HepG2 (cell line): ENCODE measurements around the gene ING5. TPM values are rescaled to one million over a fixed set of nuclear protein-coding genes. Genes with fewer than 3 reads are reported as not detected.

ENCODE experiments used
- CEBPB ChIP-seq: IDR thresholded peaks from 2 replicates; pipeline ENCODE4 v1.6.1; 2011; ENCODE audit warnings: low read depth, low read length, improper control_type of control experiment, borderline replicate concordance
- E2F2 ChIP-seq: sonication (generic); formaldehyde crosslinking; IDR thresholded peaks from 2 replicates; pipeline ENCODE4 v1.4.0; 2020; ENCODE audit warnings: missing genetic modification reagents, borderline replicate concordance
- HMGA1 ChIP-seq: sonication (generic); formaldehyde crosslinking; conservative IDR thresholded peaks from 2 replicates; pipeline ENCODE4 v1.4.0; 2020; ENCODE audit warnings: missing genetic modification reagents
- ISL2 ChIP-seq: sonication (generic); formaldehyde crosslinking; IDR thresholded peaks from 2 replicates; pipeline ENCODE4 v1.5.0; 2020; ENCODE audit warnings: missing genetic modification reagents
- KDM2A ChIP-seq: sonication (generic); formaldehyde crosslinking; IDR thresholded peaks from 2 replicates; pipeline ENCODE4 v1.4.0; 2020; ENCODE audit warnings: low read depth, missing genetic modification reagents, borderline replicate concordance
- MAX ChIP-seq: IDR thresholded peaks from 2 replicates; pipeline ENCODE4 v1.6.1; 2012; ENCODE audit warnings: inconsistent platforms
- MAZ ChIP-seq, 2 experiments: sonication (generic) in 1 of 2; formaldehyde crosslinking in 1 of 2; IDR thresholded peaks; 2 replicates each; pipeline versions ENCODE4 v1.5.0 to v1.6.1; 2012 to 2020; ENCODE audit warnings: low read depth in 2 of 2, mild to moderate bottlenecking in 2 of 2, borderline replicate concordance in 1 of 2, improper control_type of control experiment in 1 of 2, low read length in 1 of 2, missing genetic modification reagents in 1 of 2, moderate library complexity in 1 of 2
- NFAT5 ChIP-seq: sonication (generic); formaldehyde crosslinking; IDR thresholded peaks from 2 replicates; pipeline ENCODE4 v1.4.0; 2020; ENCODE audit warnings: missing genetic modification reagents
- NFIB ChIP-seq: sonication (generic); formaldehyde crosslinking; IDR thresholded peaks from 2 replicates; pipeline ENCODE4 v1.9.0; 2021; ENCODE audit warnings: missing genetic modification reagents, mild to moderate bottlenecking, borderline replicate concordance
- RFX3 ChIP-seq: IDR thresholded peaks from 2 replicates; pipeline ENCODE4 v1.6.1; 2016; ENCODE audit warnings: missing biosample characterization, missing genetic modification reagents
- RNF2 ChIP-seq: fragments of 450-650 bp; conservative IDR thresholded peaks from 2 replicates; pipeline ENCODE4 v1.6.1; 2016; ENCODE audit warnings: low read depth
- RXRB ChIP-seq: IDR thresholded peaks from 2 replicates; pipeline ENCODE4 v1.6.1; 2016; ENCODE audit warnings: borderline replicate concordance, missing genetic modification reagents, missing compliant biosample characterization
- SMAD1 ChIP-seq: sonication (generic); formaldehyde crosslinking; IDR thresholded peaks from 2 replicates; pipeline ENCODE4 v1.4.0; 2020; ENCODE audit warnings: missing genetic modification reagents, low read depth, mild to moderate bottlenecking, borderline replicate concordance
- TARDBP ChIP-seq: sonication (generic); formaldehyde crosslinking; IDR thresholded peaks from 2 replicates; pipeline ENCODE4 v1.8.0; 2022; ENCODE audit warnings: mild to moderate bottlenecking, missing genetic modification reagents
- ZBTB33 ChIP-seq: sonication (generic); formaldehyde crosslinking; IDR thresholded peaks from 2 replicates; pipeline ENCODE4 v1.4.0; 2020; ENCODE audit warnings: missing genetic modification reagents
- ZEB1 ChIP-seq: IDR thresholded peaks from 2 replicates; pipeline ENCODE4 v1.6.1; 2012; ENCODE audit warnings: mild to moderate bottlenecking, low read depth, inconsistent platforms; ENCODE audit not compliant: insufficient replicate concordance
- ZNF251 ChIP-seq: sonication (generic); formaldehyde crosslinking; IDR thresholded peaks from 2 replicates; pipeline ENCODE4 v1.9.0; 2021; ENCODE audit warnings: mild to moderate bottlenecking, missing genetic modification reagents
- ZSCAN22 ChIP-seq: sonication (generic); formaldehyde crosslinking; IDR thresholded peaks from 2 replicates; pipeline ENCODE4 v1.4.0; 2020; ENCODE audit warnings: mild to moderate bottlenecking, missing genetic modification reagents
- polyA plus RNA-seq, 8 experiments: library from polyadenylated mRNA; depleted of rRNA in 3 of 8; stranded (reverse) in 7 of 8; unstranded in 1 of 8; fragments of >200 nt; fragmentation: Illumina TruSeq in 4 of 8; extraction: Trizol in 4 of 8; gene quantifications; 2 replicates each; pipeline versions ENCODE4 v1.2.1 to v1.2.3, GENCODE V29; 2011 to 2016; ENCODE audit warnings: low read depth in 4 of 8, missing spikeins in 1 of 8, mixed read lengths in 1 of 8; ENCODE audit not compliant: insufficient read depth in 1 of 8
- total RNA-seq, 5 experiments: library from RNA; depleted of rRNA; stranded (reverse); fragments of >200 nt; fragmentation: Illumina TruSeq; extraction: Trizol; gene quantifications; 2 replicates each; pipeline ENCODE4 v1.2.3, GENCODE V29; 2016; ENCODE audit warnings: low read depth in 1 of 5
- TF ChIP-seq, protein P1 (sequence below): sonication (generic); formaldehyde crosslinking; IDR thresholded peaks from 2 replicates; pipeline ENCODE4 v1.8.0; 2022; ENCODE audit warnings: mild to moderate bottlenecking, missing genetic modification reagents; ENCODE audit not compliant: insufficient replicate concordance

The ING5 gene
- total and polyA plus RNA-seq, 2 of the 13 experiments (the other 11 are each of a cell fraction or from before 2014, with no cell fraction given) = 61.9 to 71.9 TPM

DNA sequence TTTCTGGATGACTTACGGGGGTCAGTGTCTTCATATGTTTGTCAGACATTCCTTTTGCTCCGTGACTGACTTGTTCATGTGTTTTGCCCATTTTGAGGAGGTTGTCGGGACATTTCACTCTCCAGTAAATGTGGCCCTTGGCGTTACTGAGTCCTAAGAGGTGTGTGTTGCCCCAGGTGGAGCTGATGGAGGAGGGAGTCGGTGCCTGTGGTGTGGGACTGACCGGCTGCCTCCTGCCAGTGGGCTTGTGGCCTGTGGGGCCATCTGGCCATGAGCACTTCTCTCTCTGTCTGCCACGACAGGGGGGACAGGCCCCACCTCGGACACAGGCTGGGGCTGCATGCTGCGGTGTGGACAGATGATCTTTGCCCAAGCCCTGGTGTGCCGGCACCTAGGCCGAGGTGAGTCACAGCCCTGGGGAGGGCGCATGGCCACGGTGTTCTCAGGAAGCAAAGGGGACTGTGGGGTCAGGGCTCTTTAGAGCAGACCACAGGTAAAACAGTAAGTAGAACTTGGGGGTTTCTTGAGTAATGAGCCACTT is 48.6 kb upstream of the ING5 start (continued):
- TF ChIP-seq, protein P1, sequence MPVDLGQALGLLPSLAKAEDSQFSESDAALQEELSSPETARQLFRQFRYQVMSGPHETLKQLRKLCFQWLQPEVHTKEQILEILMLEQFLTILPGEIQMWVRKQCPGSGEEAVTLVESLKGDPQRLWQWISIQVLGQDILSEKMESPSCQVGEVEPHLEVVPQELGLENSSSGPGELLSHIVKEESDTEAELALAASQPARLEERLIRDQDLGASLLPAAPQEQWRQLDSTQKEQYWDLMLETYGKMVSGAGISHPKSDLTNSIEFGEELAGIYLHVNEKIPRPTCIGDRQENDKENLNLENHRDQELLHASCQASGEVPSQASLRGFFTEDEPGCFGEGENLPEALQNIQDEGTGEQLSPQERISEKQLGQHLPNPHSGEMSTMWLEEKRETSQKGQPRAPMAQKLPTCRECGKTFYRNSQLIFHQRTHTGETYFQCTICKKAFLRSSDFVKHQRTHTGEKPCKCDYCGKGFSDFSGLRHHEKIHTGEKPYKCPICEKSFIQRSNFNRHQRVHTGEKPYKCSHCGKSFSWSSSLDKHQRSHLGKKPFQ (CRISPR knock-in tag) = peak; percentile 40
- TF ChIP-seq SMAD1 (CRISPR knock-in tag) = no peak
- no peak for TF ChIP-seq HMGA1 (CRISPR knock-in tag)
- TF ChIP-seq ZBTB33 = peak; percentile 66; the same call in 1 of the 2 replicates
- peak; percentile 32; the same call in 1 of the 2 replicates for TF ChIP-seq CEBPB
- TF ChIP-seq KDM2A (CRISPR knock-in tag) = peak; percentile 76; the same call in 1 of the 2 replicates
- TF ChIP-seq NFIB = no peak
- no peak for TF ChIP-seq ZSCAN22 (CRISPR knock-in tag)
- TF ChIP-seq ZNF251 (CRISPR knock-in tag) = no peak
- no peak for TF ChIP-seq RNF2
- TF ChIP-seq ZEB1 = no peak
- TF ChIP-seq MAX = peak; percentile 96
- no peak for TF ChIP-seq ISL2 (CRISPR knock-in tag)
- TF ChIP-seq E2F2 (CRISPR knock-in tag) = no peak
- TF ChIP-seq RXRB (CRISPR knock-in tag) = peak; percentile 92
- 0 out of 2 replicates have a peak, but pooled peaks have one; percentile 44 for TF ChIP-seq MAZ (IDR thresholded peaks at IDR 0.05; ENCODE audit: borderline replicate concordance, low read depth, low read length)
- TF ChIP-seq MAZ (CRISPR knock-in tag; IDR thresholded peaks at IDR 0.05; ENCODE audit: low read depth) = peak; percentile 80
- TF ChIP-seq NFAT5 (CRISPR knock-in tag) = no peak
- peak; percentile 73; the same call in 1 of the 2 replicates for TF ChIP-seq TARDBP (CRISPR knock-in tag)
- no peak for TF ChIP-seq RFX3
